ENCODE data around the gene NFKBIE. TPM values are rescaled to one million over a fixed set of nuclear protein-coding genes. Genes with fewer than 3 reads are reported as not detected.

NFKBIE gene
- total and polyA plus RNA-seq, 9 of the 15 experiments (the other 6 are each of a cell fraction or from before 2014, with no cell fraction given), result 2.1 to 16.4 (median 11.7) TPM

- TF ChIP-seq ZFP91 (CRISPR knock-in tag; IDR thresholded peaks at IDR 0.05) (peak; percentile 100), MTA2 (IDR thresholded peaks at IDR 0.05; ENCODE audit: low read depth) (no peak), NR3C1 (CRISPR knock-in tag; IDR thresholded peaks at IDR 0.05) (0 out of 2 replicates have a peak, but pooled peaks have one; percentile 17), ZNF253 (CRISPR knock-in tag; conservative IDR thresholded peaks at IDR 0.05) (no peak), CBX5 (IDR thresholded peaks at IDR 0.05; ENCODE audit: borderline replicate concordance, low read depth) (no peak), ZNF354B (CRISPR knock-in tag; IDR thresholded peaks at IDR 0.05) (no peak), ARID4B (CRISPR knock-in tag; IDR thresholded peaks at IDR 0.05) (peak; percentile 90; the same call in 1 of the 2 replicates), CREBBP (IDR thresholded peaks at IDR 0.05; ENCODE audit: low read depth, low read length) (no peak), PRDM10 (IDR thresholded peaks at IDR 0.05; ENCODE audit: partially characterized antibody) (no peak), PCBP1 (IDR thresholded peaks at IDR 0.05; ENCODE audit: low read depth, low read length, poor library complexity, severe bottlenecking) (no peak), ATF4 (CRISPR knock-in tag; IDR thresholded peaks at IDR 0.05) (no peak), MXI1 (IDR thresholded peaks at IDR 0.05; ENCODE audit: low read depth, low read length) (no peak; the same call in 1 of the 2 replicates), NFIC (IDR thresholded peaks at IDR 0.05) (peak; percentile 82), ZNF23 (CRISPR knock-in tag; IDR thresholded peaks at IDR 0.05) (no peak), KAT7 (CRISPR knock-in tag; IDR thresholded peaks at IDR 0.05; ENCODE audit: borderline replicate concordance) (no peak), HOXB6 (CRISPR knock-in tag; IDR thresholded peaks at IDR 0.05; ENCODE audit: borderline replicate concordance) (no peak), HDAC6 (IDR thresholded peaks at IDR 0.05; ENCODE audit: low read depth, low read length) (peak; percentile 91)
Measured at GRCh38 chr6:44246663-44247337, 18.6 kb downstream of the NFKBIE start, which contains the start of gene HSP90AB1 (continued).
